ENCODE results near the gene EEF2KMT. TPM values are rescaled to one million over a fixed set of nuclear protein-coding genes. Genes with fewer than 3 reads are reported as not detected.

Gene EEF2KMT
- total and polyA plus RNA-seq, 2 of the 13 experiments (the other 11 are each of a cell fraction or from before 2014, with no cell fraction given): 10.7 to 26.9 TPM

- no peak overlapping the region for H2AFZ ChIP-seq (ENCODE audit: low read length)
- no peak for FAIRE-seq
- H3K79me2 ChIP-seq (ENCODE audit: insufficient read depth, low read length): peaks cover 26% of the 10 kb centered on the region
- H3K27ac ChIP-seq (ENCODE audit: extremely low read length, insufficient read depth, low read length): no peak overlapping the region
- POLR2A ChIA-PET: interaction anchor here (0.9 to 1.7 kb wide), 2 partner anchors 23 to 118 kb away, joined by 4 to 6 read pairs; partner anchors contain the start of gene SEC14L5
- intact Hi-C loops (cut with micrococcal nuclease; ENCODE audit: unreplicated experiment): no loop called here
- CTCF ChIA-PET (ENCODE audit: low intra/inter-chr PET ratio, low total read pairs): no interaction called here
- in situ Hi-C loops (cut with HindIII; ENCODE audit: extremely low pct_ligation_motif_present, low pct_unique_long_range_greater_than_20kb): no loop called here
- no peak overlapping the region for H3K4me3 ChIP-seq (replicated peaks in 1 of 3; ENCODE audit: insufficient read depth in 1 of 3, low read depth in 2 of 3, low read length in 3 of 3)
- H3K36me3 ChIP-seq (replicated peaks in 1 of 2; ENCODE audit: control insufficient read depth in 1 of 2, insufficient read depth in 2 of 2, low read length in 2 of 2): peaks cover 33 to 62% of the 10 kb centered on the region in 2 experiments
- no TSS peak for BruUV-seq (replicated peaks)
- no peaks in the 10 kb centered on the region; a peak in 1 of 5 replicates for H3K27me3 ChIP-seq (ENCODE audit: control insufficient read depth in 1 of 2, insufficient read depth in 2 of 2, low read length in 2 of 2)
- H3K4me2 ChIP-seq (ENCODE audit: low read depth, low read length): no peak overlapping the region
- peak; percentile 23; the same call in 2 of the 3 replicates for ATAC-seq
- 0 out of 2 replicates have a peak, but pooled peaks have one; percentile 17 for TF ChIP-seq MTA1 (CRISPR knock-in tag; IDR thresholded peaks at IDR 0.05; ENCODE audit: borderline replicate concordance)
- no peak for TF ChIP-seq ZNF646 (CRISPR knock-in tag; IDR thresholded peaks at IDR 0.05)
- no peak for TF ChIP-seq SETDB1 (CRISPR knock-in tag; IDR thresholded peaks at IDR 0.05; ENCODE audit: borderline replicate concordance)
- TF ChIP-seq CTCF (CRISPR knock-in tag; IDR thresholded peaks at IDR 0.05): 0 out of 2 replicates have a peak, but pooled peaks have one; percentile 20
- no peak for TF ChIP-seq TMF1 (CRISPR knock-in tag; IDR thresholded peaks at IDR 0.05; ENCODE audit: low read depth)
- no peak for TF ChIP-seq POLR2AphosphoS2 (IDR thresholded peaks at IDR 0.05; ENCODE audit: low read depth, low read length)
- TF ChIP-seq HOXA7 (CRISPR knock-in tag; IDR thresholded peaks at IDR 0.05): 0 out of 2 replicates have a peak, but pooled peaks have one; percentile 28
- TF ChIP-seq RCOR2 (CRISPR knock-in tag; IDR thresholded peaks at IDR 0.05): no peak
- TF ChIP-seq ZNF577 (CRISPR knock-in tag; IDR thresholded peaks at IDR 0.05; ENCODE audit: borderline replicate concordance, low read depth): no peak
- H3K4me1 ChIP-seq (ENCODE audit: insufficient read depth, low read length): peaks cover 23% of the 10 kb centered on the region
- DNase-seq (ENCODE audit: low spot score): no peak
- no peak overlapping the region for H3K9ac ChIP-seq (ENCODE audit: insufficient read depth, low read depth, low read length)
- 89% methylated on average over 5 of the region's 5 CpGs for WGBS (ENCODE audit: low lambda C conversion rate)
- no peaks in the 10 kb centered on the region for H3K9me3 ChIP-seq (ENCODE audit: low read length)
- H4K20me1 ChIP-seq (ENCODE audit: insufficient read depth, low read length): no peaks in the 10 kb centered on the region
Observed at GRCh38 chr16:5075637-5076036, 22.0 kb downstream of the EEF2KMT start.
